AG20443 (cell line): ENCODE results near the gene FAM13C.

Experiments
- DNase-seq: peaks from one replicate; pipeline ENCODE4 v3.0.0; 2012; ENCODE audit warnings: low spot score, mixed read lengths

Gene FAM13C

DNA sequence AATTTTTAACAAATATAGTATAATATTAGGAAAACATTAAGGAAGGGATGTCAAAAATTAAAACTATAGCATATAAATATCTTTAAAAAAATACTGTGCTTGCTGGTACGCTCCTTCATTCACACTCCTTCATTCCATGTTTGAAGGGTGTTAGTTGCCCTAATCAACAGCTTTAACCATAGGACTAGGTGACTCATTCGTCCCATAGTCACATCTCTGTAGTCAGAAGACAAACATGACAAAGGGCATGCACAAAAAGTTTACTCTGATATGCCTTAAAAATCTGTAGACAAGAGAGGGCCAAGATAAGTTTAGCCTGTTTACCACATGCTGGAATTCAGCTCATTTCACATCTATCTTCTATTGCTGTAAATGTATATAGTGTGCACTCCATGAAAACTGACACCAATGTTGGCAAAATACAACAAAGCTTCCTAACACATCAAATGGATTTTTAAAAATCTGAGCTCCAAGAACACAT, 646 bp downstream of the FAM13C start:
- DNase-seq, result no peak

- no peak for DNase-seq
Measured at GRCh38 chr10:59360605-59361405, 1.5 kb downstream of the FAM13C start.

GRCh38 chr10:59358576-59358975, 3.8 kb downstream of the FAM13C start:
- no peak for DNase-seq

DNA sequence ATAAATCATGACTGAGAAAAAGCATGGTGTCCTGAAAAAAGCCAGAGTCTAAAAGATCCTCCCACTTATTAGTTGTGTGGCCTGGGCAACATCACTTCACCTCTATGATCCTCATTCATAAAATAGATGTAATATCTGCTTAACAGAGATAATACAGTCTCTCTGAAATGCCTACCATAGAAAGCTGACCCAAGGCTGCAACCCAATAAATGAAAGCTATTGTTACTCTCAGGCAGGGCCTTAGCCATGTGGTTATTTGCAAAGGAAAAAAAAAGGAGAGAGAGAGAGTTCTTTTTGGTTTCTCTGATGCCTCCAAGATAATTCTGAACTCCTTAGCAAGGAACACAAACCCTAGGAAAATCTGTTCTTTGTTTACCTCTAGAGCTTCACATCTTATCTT, 7.9 kb downstream of the FAM13C start:
- DNase-seq, result no peak

GRCh38 chr10:59350558-59350957, 11.8 kb downstream of the FAM13C start:
- no peak for DNase-seq

DNA sequence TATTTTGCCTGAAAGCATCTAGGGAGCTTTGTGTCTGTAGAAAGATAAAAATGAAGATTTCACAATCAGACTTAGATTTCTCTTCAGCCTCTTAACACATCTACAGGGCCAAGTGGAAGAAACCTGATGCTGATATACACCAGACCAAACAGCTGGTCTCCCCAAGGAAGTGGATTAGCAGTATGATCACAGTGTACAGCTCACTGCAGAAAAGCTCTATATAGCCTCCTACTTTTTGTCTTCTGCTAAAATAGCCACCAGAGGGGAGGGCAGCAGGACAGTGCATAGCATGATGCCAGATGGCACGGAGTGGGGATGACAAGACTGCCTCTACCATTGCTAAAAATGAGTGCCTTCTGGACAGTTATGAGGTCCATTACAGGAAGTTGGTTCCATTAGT, 16.0 kb downstream of the FAM13C start:
- no peak for DNase-seq

DNA sequence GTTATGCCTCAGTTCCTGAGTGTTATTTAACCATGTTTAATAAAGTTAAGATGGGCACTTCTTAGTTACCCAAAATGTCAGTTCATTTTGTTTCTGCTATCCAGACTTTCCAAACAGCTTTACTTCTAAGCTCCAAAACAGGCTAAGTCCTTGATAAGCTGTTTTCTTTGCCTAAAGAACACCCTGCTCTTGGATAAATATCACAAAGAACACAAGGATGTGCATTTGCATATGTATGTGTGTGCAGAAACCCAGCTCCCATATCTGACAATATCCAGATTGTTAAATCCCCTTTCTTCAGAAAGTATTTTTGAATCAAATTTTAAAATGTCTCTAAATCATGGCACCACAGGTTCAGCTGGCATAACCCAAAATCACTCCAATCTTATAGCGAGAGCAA, 19.6 kb downstream of the FAM13C start:
- DNase-seq, result no peak

DNA sequence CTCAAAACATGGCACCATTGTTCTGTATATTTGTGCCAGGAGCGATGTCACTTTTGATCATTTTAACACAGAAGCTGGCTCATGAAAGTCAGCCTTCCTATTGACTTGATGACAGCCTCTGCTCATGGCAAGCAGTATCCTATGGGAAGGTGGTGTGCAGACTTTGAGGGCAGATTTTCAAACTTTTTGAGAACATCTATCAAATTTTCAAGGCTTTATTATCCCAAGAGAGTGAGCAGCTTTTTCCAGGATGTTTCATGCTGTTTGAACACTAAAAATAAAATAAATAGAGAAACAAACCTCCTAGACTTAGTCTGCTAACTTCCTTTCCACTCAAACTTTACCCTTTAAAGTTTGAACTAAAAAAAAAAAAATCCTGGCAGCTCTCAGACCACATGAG, 20.3 kb downstream of the FAM13C start:
- no peak for DNase-seq

DNA sequence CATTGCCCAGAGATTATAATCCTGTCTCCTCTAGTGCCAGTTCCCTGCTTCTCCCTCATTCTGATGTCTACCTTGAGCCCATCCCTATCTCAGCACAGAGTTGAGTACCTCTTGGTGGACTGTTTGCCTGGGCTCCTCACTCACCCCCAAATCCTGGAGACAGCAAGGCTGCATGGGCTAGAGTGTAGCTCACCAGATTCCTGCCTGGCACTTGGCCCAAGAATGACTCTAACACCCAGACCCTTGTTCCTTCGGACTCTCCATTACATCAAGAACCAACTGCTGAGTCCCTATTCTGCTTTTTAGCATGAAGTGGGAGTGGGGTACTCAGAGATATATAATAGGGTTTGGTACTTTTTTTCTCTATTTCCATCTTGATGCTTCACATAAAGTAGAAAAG, 22.1 kb downstream of the FAM13C start:
- no peak for DNase-seq

DNA sequence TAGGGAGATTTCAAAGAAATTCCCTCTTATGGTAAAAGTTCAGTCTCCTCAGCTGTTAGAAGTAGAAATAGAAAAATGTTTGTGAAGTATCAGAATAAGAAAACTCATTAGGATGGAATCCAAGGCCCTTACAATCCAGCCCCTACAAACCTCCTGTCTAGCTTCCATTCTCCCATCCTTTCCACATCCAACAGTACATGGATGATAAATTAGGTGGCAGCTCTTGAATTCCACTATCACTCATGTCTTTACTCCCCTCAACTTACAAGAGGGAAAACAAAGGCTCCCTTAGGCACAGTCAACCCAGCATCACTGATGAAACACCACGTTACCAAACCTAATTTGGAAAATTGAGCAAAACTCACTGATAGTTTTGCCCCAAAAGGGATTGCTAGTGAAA, 23.0 kb downstream of the FAM13C start:
- DNase-seq, result no peak

GRCh38 chr10:59337201-59337652, 25.1 kb downstream of the FAM13C start:
- peak; percentile 59 for DNase-seq

DNA sequence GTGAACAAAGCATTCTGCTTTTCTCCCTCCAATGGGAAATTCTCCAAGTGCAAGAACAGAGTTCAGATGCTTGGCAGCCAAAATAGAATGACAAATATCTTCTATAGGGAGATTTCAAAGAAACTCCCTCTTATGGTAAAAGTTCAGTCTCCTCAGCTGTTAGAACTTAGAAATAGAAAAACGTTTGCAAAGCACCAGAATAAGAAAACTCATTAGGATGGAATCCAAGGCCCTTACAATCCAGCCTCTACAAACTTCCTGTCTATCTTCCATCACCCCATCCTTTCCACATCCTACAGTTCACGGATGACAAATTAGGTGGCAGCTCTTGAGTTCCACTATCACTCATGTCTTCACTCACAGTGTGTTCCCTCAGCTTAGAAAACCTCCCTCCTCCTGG, 25.7 kb downstream of the FAM13C start:
- peak; percentile 36 for DNase-seq

DNA sequence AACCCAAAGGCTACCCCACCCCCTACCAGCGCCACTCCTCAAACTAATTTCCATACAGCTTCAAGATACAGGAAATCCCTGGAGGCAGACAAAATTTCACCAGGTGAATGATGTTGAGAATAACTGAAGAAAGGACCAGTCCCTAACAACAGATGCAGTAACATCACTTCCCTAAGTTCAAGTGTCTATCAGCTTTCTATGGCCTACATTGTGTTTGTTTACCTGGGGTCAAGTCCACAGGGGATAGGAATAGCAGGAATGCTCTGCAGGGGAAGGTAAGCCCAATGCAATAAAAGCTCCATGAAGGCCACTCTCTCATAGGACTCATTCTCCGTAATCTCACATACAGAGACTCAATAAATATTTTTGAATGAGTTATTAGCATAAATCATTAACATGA, 26.9 kb downstream of the FAM13C start:
- no peak for DNase-seq

- no peak for DNase-seq
Measured at GRCh38 chr10:59333701-59334100, 28.6 kb downstream of the FAM13C start.

GRCh38 chr10:59332581-59332980, 29.8 kb downstream of the FAM13C start:
- DNase-seq, result no peak

- DNase-seq, result no peak
Measured at GRCh38 chr10:59331661-59332060, 30.7 kb downstream of the FAM13C start.

- DNase-seq, result no peak
Measured at GRCh38 chr10:59325116-59325515, 37.2 kb downstream of the FAM13C start.

- DNase-seq, result no peak
Measured at GRCh38 chr10:59324597-59324996, 37.8 kb downstream of the FAM13C start.

GRCh38 chr10:59323831-59324401, 38.4 kb downstream of the FAM13C start:
- DNase-seq, result no peak

GRCh38 chr10:59323036-59323459, 39.3 kb downstream of the FAM13C start:
- no peak for DNase-seq

DNA sequence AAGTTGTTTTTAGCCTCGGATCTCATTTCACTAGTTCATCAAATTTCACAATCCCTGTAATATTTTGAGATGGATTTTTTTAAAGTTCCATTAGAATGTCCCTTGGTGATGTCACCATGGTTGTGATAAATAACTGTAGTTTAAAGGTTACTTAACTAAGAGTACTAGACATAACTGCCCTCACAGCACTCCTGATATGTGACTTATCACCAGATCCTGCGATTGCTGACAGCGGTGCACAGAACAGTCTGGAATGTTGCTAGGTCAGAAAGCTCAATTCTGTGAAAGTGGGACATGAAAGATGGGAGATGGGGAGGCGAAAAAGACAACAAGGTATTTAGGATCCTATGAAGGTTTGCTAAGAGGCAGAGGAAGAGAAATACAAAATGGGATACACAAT, 40.2 kb downstream of the FAM13C start:
- DNase-seq, result no peak

DNA sequence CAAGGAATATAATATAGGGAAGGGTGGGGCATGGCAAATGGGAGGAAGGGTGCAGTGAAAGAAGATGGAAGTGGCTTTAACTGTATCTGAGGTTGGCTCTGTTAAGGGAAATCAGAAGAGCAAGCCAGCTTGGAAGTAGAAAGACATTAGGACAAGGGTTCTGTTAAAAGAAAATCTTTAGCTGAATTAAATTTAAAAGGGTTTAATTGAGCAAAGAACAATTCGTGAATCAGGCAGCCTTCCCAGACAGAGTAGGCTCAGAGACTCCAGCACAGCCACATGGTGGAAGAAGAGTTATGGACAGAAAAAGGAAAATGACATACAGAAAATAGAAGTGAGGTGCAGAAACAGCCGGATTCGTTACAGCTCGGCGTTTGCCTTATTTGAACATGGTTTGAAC, 42.0 kb downstream of the FAM13C start:
- no peak for DNase-seq

DNA sequence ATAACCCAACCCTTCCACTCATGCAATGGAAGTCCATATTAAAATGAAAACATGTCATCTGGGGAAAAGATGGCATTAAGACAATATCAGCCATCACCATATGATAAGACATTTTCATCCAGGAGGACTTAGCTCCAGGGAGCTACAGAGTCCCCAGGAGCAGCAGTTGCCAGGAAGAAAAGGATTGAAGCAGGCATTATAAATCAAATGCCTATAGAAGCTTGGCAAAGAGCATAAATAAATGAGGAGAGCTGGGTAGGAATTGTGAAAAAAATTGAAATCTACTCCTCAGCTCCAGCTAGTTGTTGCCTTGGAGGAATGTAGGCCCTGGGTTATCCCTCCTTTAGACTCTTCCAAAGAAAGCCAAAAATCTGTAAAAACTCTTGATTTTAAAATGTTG, 42.5 kb downstream of the FAM13C start:
- DNase-seq, result no peak

- DNase-seq, result no peak
Measured at GRCh38 chr10:59317066-59317465, 45.3 kb downstream of the FAM13C start.
